Muscle of leg (tissue), 11 donors: ENCODE measurements around the gene IL10. TPM values are rescaled to one million over a fixed set of nuclear protein-coding genes. Genes with fewer than 3 reads are reported as not detected.

Experiments
- DNase-seq: peaks from one replicate; pipeline ENCODE4 v3.0.0; 2013
- H3K27ac ChIP-seq: one replicate; pipeline ENCODE4 v1.5.1; 2013; ENCODE audit warnings: mild to moderate bottlenecking, low read length, control low read depth
- H3K27me3 ChIP-seq: one replicate; pipeline ENCODE4 v1.6.1; 2013; ENCODE audit warnings: low read length; ENCODE audit not compliant: control insufficient read depth, insufficient read depth
- H3K36me3 ChIP-seq: one replicate; pipeline ENCODE4 v1.6.1; 2013; ENCODE audit warnings: low read length; ENCODE audit not compliant: control insufficient read depth, insufficient read depth
- H3K4me1 ChIP-seq: one replicate; pipeline ENCODE4 v1.6.1; 2013; ENCODE audit warnings: low read length; ENCODE audit not compliant: control insufficient read depth, insufficient read depth
- H3K4me3 ChIP-seq: one replicate; pipeline ENCODE4 v1.5.1; 2013; ENCODE audit warnings: low read length, control low read depth
- H3K9me3 ChIP-seq: replicated peaks from 2 replicates; pipeline ENCODE4 v1.6.1; 2013; ENCODE audit warnings: low read depth, low read length; ENCODE audit not compliant: control insufficient read depth
- WGBS: methylation state at CpG from one replicate; pipeline ENCODE4 v1.1.5; 2013; ENCODE audit warnings: missing lambda C conversion rate; ENCODE audit not compliant: insufficient coverage; 5-methylcytosine and 5-hydroxymethylcytosine counted together
- polyA plus RNA-seq, 8 donors: library from polyadenylated mRNA; unstranded; fragments of 120-200 nt; gene quantifications; one replicate each; pipeline versions ENCODE4 v1.2.1 to v1.2.3, GENCODE V29; 2013; ENCODE audit warnings: inconsistent platforms in 1 of 8, low replicate concordance in 1 of 8; ENCODE audit not compliant: insufficient read length in 8 of 8, insufficient read depth in 1 of 8
- total RNA-seq: library from RNA; stranded (reverse); fragments of 120-200 nt; gene quantifications from one replicate; pipeline ENCODE4 v1.2.4, GENCODE V29; 2013

IL10 gene
- total and polyA plus RNA-seq, 9 donors: 0.35 to 1.1 (median 0.53) TPM

DNA sequence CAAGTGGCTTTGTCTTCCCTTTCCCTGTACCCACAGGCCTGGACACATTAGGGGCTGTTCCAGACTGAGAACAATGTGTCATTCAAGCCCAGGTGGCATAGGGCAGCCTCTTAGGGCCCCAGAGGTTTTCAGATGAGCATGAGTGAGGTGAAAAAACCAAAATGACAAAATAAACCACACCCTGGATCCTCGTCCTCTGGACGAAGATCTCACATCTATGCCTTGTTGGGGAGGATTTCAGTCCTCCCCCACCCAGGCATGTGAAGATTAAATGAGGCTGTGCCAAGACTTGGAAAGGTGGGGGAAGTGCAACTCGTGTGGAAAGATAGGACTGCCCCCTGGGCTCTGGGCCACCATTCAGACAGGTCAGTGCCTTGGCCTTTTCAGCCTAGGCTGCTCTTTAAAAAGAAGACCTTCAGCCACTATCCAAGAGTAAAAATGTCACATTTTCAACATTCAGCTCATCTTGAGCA is 34.5 kb downstream of the IL10 start:
- WGBS: no CpG with 5 or more reads among the region's 3 CpGs
- no peak for DNase-seq
- H3K27ac ChIP-seq: no peak overlapping the region
- H3K4me3 ChIP-seq: no peak overlapping the region
- no peaks in the 10 kb centered on the region for H3K27me3 ChIP-seq
- H3K36me3 ChIP-seq: peaks cover 28% of the 10 kb centered on the region
- no peaks in the 10 kb centered on the region for H3K9me3 ChIP-seq
- peaks cover 18% of the 10 kb centered on the region for H3K4me1 ChIP-seq

DNA sequence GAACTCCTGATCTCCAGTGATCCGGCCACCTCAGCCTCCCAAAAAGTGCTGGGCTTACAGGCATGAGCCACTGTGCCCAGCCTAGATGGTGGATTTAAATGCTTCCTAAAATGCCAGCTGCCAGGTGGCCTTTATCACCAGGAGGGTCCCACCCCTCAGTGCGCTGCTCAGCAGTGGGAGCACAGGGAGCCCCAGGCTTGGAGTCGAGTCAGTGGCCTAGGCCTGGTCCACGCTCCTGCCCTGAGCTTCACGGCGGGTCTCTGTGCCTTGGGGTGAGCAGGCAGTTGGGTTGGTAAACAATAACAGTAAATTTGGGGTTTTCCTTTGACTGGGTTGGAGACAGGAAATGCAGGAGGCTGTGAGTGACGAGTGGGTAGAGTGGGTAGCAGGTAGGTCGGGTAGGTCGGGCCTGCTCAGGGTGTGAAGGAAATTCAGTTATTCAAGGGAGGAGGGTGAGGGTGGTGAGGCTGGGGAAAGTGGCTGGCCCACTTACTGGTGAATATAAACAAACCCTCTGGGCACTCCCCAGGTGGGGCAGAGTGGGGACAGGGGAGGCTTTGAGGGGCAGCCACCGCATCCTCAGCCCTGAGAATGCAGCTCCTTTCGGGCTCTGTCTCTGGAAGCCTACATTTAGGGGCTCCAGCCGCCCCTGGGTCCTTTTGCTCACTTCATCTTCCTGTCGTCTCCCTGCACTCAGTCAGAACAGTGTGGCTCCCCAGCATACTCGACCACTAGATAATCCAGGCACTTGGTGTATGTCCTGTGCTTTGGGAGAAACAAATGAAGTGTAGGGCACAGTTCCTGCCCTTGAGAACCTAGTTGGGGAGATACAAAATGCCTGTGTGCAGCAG is 35.2 kb downstream of the IL10 start:
- Histone ChIP-seq H3K4me3 (no peak overlapping the region), H3K27ac (no peak overlapping the region), H3K36me3 (peaks cover 35% of the 10 kb centered on the region), H3K27me3 (no peaks in the 10 kb centered on the region), H3K4me1 (peaks cover 18% of the 10 kb centered on the region), H3K9me3 (no peaks in the 10 kb centered on the region)
- 84% methylated on average over 13 of the region's 14 CpGs for WGBS
- no peak for DNase-seq

DNA sequence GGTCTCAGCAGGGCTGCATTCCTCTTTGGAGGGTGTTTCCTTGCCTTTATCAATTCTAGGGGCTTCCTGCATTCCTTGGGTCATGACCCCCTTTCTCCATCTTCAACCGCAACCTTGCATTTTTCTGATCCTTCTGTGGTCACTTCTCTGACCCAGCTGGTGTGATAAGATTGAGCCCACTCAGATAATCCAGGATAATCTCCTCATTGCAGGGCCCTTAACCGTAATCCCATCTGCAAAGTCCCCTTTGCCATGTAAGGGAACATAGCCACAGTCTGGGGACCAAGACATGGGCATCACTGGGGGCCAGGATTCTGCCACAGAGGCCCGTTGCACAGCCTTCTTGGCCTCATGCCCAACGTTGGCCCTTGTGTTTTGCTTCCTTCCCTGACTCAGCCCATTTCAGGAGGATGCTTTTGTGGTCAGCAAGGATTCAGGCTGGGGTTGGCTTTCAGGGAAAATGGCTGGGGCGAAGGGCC is 36.7 kb downstream of the IL10 start:
- 68% methylated on average over 3 of the region's 5 CpGs for WGBS
- Histone ChIP-seq H3K27ac (no peak overlapping the region), H3K27me3 (no peaks in the 10 kb centered on the region)

DNA sequence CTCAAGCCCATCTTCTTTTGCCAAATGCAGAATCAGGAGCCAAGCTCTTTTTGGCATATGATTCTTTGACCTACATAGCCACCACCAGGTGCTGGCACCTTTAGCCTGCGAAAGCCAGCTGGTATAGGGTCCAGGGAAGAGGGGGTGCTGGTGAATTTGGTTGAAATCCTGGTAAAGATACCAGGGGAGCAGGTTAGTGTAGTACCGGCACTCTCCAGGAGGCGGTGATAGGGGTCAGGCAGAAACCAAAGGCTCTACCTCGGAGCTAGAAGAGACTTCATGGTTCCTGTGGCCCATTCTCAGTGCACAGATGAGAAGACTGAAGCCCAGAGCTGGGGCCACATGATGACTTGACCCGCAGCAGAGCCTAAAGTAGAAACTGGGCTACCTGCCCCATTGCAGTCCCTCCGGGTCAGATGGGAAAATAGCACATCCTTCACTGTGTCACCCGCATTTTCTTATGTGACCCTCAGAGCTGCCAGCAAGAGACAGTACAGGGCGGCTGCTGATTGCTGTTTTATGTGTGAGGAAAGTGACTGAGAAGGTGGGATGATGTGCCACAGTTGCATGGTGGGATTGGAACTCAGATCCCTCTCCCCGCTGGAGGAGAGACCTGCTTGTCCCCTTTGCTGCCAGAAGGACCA is 37.7 kb downstream of the IL10 start:
- Histone ChIP-seq H3K36me3 (peaks cover 60% of the 10 kb centered on the region), H3K9me3 (no peaks in the 10 kb centered on the region), H3K4me3 (no peak overlapping the region), H3K4me1 (peaks cover 14% of the 10 kb centered on the region), H3K27ac (no peak overlapping the region), H3K27me3 (no peaks in the 10 kb centered on the region)
- no peak for DNase-seq
- 46% methylated on average over 7 of the region's 9 CpGs for WGBS

More for the DNA sequence above, 36.7 kb downstream of the IL10 start:
- Histone ChIP-seq H3K4me1 (peaks cover 18% of the 10 kb centered on the region), H3K36me3 (peaks cover 50% of the 10 kb centered on the region), H3K9me3 (no peaks in the 10 kb centered on the region), H3K4me3 (no peak overlapping the region)
- DNase-seq: no peak

DNA sequence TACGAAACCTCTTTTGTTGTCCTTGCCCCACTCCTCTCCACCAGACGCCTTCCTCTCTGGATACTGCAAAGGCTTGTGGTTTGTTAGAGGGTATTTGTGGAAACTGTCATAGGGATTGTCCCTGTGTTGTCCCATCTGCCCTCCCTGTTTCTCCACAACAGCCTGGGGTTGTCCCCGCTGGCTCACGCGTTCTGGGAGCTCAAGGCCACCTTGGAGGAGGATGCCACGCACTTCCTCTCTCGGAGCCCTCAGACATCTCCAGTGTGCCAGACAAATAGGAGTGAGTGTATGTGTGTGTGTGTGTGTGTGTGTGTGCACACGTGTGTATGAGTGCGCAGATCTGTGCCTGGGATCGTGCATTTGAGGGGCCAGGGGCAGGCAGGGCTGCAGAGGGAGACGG is 39.3 kb downstream of the IL10 start:
- Histone ChIP-seq H3K4me1 (peaks cover 3% of the 10 kb centered on the region), H3K4me3 (no peak overlapping the region), H3K27me3 (no peaks in the 10 kb centered on the region), H3K36me3 (peaks cover 71% of the 10 kb centered on the region), H3K27ac (no peak overlapping the region), H3K9me3 (no peaks in the 10 kb centered on the region)
- no peak for DNase-seq
- WGBS: 74% methylated on average over 8 of the region's 11 CpGs

DNA sequence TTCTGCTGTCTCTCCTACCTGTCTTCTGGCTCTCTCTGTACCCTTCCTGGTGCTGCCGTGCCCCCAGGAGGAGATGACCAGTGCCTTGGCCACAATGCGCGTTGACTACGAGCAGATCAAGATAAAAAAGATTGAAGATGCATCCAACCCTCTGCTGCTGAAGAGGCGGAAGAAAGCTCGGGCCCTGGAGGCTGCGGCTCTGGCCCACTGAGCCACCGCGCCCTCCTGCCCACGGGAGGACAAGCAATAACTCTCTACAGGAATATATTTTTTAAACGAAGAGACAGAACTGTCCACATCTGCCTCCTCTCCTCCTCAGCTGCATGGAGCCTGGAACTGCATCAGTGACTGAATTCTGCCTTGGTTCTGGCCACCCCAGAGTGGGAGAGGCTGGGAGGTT is 39.8 kb downstream of the IL10 start:
- no peak overlapping the region for H3K4me3 ChIP-seq
- 77% methylated on average over 8 of the region's 11 CpGs for WGBS
- no peak for DNase-seq
- H3K27ac ChIP-seq: no peak overlapping the region
- no peaks in the 10 kb centered on the region for H3K27me3 ChIP-seq
- H3K4me1 ChIP-seq: peaks cover 6% of the 10 kb centered on the region
- H3K36me3 ChIP-seq: peaks cover 71% of the 10 kb centered on the region
- H3K9me3 ChIP-seq: no peaks in the 10 kb centered on the region

DNA sequence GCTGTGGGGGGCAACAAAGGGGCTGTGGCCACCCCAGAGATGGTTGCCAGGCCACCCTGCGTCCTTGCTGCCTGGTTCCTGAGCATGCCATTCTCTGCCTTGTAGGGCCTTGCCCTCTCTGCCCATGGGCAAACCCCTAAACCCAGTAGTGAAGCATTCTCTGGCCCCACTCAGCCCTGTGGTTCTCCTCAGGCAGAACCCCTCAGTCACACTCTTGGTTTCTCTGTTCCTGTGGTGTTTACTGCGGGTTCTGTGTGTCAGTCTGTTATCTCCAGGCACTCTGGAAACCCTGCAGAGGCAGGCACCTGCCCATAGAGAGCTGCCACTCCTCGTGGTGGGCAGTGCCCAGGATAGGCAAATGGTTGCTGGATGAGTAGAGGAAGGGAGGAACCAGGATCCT is 42.8 kb downstream of the IL10 start:
- no peaks in the 10 kb centered on the region for H3K9me3 ChIP-seq
- 100% methylated on average over 3 of the region's 3 CpGs for WGBS
- H3K4me1 ChIP-seq: peaks cover 24% of the 10 kb centered on the region
- H3K27ac ChIP-seq: no peak overlapping the region
- no peaks in the 10 kb centered on the region for H3K27me3 ChIP-seq
- no peak overlapping the region for H3K4me3 ChIP-seq
- no peak for DNase-seq
- peaks cover 60% of the 10 kb centered on the region for H3K36me3 ChIP-seq

DNA sequence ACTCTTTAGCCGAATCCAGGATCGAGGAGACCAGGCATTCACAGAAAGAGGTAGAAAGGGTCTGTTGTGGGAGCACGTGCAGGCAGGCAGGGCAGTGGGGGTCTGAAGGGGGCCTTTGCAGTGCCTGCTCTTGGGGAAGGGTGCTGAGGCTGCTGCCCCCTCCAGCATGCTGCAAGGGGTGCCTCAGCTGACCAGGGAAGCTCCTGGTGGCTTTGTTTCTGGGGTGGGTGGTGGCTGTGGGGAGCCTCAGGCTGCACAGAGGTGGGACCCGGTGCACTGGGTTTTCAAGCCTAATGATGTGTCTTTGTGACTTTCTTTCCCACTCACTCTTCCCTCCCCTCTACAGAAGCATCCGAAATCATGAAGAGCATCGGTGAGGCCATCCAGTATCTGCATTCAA is 43.2 kb downstream of the IL10 start:
- H3K9me3 ChIP-seq: no peaks in the 10 kb centered on the region
- no peaks in the 10 kb centered on the region for H3K27me3 ChIP-seq
- no peak overlapping the region for H3K4me3 ChIP-seq
- peaks cover 58% of the 10 kb centered on the region for H3K36me3 ChIP-seq
- peaks cover 28% of the 10 kb centered on the region for H3K4me1 ChIP-seq
- no peak for DNase-seq
- no peak overlapping the region for H3K27ac ChIP-seq
- 82% methylated on average over 5 of the region's 6 CpGs for WGBS

DNA sequence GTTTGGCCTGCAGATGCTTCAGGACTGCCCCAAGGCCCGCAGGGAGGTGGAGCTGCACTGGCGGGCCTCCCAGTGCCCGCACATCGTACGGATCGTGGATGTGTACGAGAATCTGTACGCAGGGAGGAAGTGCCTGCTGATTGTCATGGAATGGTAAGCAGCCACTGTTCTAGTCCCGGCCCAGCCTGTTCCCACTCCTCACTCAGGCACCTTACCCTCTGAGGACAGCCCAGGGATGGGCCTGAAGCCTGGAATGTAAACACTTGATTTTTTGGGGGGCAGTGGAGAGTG is 43.7 kb downstream of the IL10 start:
- no peaks in the 10 kb centered on the region for H3K9me3 ChIP-seq
- no peak for DNase-seq
- peaks cover 32% of the 10 kb centered on the region for H3K4me1 ChIP-seq
- WGBS: 93% methylated on average over 3 of the region's 9 CpGs
- H3K27me3 ChIP-seq: no peaks in the 10 kb centered on the region
- H3K4me3 ChIP-seq: no peak overlapping the region
- H3K27ac ChIP-seq: no peak overlapping the region
- H3K36me3 ChIP-seq: peaks cover 54% of the 10 kb centered on the region

DNA sequence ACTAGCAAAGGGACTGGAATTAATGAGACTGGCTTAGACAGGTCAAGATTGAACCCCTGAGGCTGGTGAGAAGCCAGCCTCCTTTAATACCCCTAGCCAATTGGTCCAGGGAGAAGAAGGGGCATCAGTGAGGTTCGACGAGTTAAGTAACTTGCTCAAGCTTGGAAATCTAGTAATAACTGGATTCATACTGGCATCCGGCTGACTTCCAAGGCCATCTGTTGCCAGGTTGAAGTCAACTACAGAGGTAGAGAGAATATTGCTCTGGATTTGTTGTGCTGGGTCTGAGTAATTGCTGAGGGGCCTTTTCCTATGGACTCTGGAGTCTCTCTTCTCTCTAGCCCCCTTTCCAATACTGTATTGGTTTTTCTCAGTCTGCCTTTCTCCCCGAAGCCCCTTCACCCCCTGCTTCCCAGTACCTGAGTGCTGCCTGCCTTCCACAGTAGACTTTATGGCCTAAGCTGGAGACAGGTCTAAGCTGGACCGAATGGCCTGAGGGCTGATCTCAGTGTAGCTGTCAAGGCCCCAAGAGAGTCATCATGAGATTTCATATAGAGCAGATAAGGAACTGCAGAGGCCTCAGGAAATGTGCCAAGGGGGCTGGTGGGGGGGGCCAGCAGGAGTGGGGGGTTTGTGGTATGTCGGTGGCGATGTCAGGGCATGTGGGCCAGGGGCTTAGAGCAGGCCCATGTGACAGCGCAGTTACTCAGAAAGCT is 44.2 kb downstream of the IL10 start:
- 76% methylated on average over 8 of the region's 8 CpGs for WGBS
- H3K4me1 ChIP-seq: peaks cover 37% of the 10 kb centered on the region

More for the DNA sequence above, 44.2 kb downstream of the IL10 start:
- H3K27me3 ChIP-seq: no peaks in the 10 kb centered on the region
- no peak overlapping the region for H3K27ac ChIP-seq
- peaks cover 51% of the 10 kb centered on the region for H3K36me3 ChIP-seq
- DNase-seq: no peak
- H3K4me3 ChIP-seq: no peak overlapping the region
- no peaks in the 10 kb centered on the region for H3K9me3 ChIP-seq
